Measurements from ENCODE around the gene PRKAG2.
"Not testable (repeated sequence)": the region's sequence is repeated elsewhere in the genome, so short reads cannot be mapped to it uniquely, and the experiment has no call there.

The PRKAG2 gene

DNA sequence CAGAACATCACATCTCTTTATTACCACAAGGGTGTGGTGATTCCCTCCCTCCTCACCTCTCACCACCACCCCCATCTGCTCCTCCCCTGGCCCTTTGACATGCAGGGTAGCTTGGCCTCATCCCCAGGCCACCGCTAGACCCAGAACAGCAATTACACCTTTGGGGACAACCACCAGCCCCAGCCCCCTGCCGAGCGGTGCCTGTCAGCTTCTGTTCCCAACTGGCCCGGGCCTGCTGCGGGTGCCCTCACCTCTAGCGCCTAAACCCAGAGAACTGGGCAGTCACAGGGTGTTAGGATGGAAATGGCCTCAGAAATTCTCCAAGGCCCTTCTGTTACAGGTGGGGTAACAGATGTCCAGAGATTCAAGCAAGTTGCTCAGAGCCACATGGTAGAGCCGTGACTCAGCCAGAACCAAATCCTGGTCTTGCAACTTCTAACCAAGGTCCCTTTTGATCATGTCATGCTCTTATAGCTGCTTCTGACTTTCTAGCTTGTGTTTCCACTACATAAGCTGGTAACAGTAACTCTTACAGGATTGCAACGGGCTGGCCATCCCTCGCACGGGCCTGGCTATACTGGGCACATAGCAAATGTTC, 78.0 kb downstream of the PRKAG2 start:
- H3K27ac ChIP-seq (ENCODE audit: low read depth, low read length, severe bottlenecking): no peak overlapping the region
- no peak overlapping the region for H3K4me3 ChIP-seq (ENCODE audit: extremely low read depth, insufficient read depth, low read length, poor library complexity, severe bottlenecking)
- 95 to 97% methylated on average over 8 to 9 of the region's 10 CpGs for WGBS, 2 experiments (ENCODE audit: insufficient coverage in 2 of 2)
- peaks cover 18% of the 10 kb centered on the region for H3K4me1 ChIP-seq (ENCODE audit: control insufficient read depth, insufficient read depth, low read length, poor library complexity, severe bottlenecking)
- H3K36me3 ChIP-seq (ENCODE audit: control insufficient read depth, insufficient read depth, low read length): no peaks in the 10 kb centered on the region
- H3K9me3 ChIP-seq (ENCODE audit: control insufficient read depth, low read length): no peaks in the 10 kb centered on the region

DNA sequence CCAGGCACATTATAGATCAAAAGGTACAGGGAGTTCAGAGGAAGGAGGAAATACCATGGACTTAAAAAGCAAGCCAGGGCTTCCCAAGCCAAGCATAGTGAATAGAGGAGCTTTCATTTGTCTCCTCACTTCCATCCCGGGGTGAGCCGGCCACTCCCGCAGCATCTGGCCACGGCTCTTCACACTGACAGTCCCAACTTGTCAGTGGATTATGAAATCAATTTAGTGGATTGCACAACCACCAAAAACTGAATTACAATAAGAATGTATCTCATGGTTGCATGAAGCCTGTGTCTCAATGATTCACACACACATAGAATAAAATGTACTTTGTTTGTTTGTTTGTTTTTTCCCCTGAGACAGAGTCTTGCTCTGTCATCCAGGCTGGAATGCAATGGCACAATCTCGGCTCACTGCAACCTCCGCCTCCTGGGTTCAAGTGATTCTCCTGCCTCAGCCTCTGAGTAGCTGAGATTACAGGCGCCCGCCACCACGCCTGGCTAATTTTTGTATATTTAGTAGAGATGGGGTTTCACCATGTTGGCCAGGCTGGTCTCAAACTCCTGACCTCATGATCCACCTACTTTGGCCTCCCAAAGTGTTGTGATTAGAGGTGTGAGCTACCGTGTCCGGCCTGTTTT, 79.1 kb downstream of the PRKAG2 start:
- not testable (repeated sequence) for H3K27ac ChIP-seq (ENCODE audit: low read depth, low read length, severe bottlenecking); H3K36me3 ChIP-seq (ENCODE audit: control insufficient read depth, insufficient read depth, low read length); H3K9me3 ChIP-seq (ENCODE audit: control insufficient read depth, low read length); H3K4me3 ChIP-seq (ENCODE audit: extremely low read depth, insufficient read depth, low read length, poor library complexity, severe bottlenecking)
- WGBS, 2 experiments (ENCODE audit: insufficient coverage in 2 of 2): 90 to 93% methylated on average over 5 of the region's 11 CpGs
- peaks cover 19% of the 10 kb centered on the region for H3K4me1 ChIP-seq (ENCODE audit: control insufficient read depth, insufficient read depth, low read length, poor library complexity, severe bottlenecking)

DNA sequence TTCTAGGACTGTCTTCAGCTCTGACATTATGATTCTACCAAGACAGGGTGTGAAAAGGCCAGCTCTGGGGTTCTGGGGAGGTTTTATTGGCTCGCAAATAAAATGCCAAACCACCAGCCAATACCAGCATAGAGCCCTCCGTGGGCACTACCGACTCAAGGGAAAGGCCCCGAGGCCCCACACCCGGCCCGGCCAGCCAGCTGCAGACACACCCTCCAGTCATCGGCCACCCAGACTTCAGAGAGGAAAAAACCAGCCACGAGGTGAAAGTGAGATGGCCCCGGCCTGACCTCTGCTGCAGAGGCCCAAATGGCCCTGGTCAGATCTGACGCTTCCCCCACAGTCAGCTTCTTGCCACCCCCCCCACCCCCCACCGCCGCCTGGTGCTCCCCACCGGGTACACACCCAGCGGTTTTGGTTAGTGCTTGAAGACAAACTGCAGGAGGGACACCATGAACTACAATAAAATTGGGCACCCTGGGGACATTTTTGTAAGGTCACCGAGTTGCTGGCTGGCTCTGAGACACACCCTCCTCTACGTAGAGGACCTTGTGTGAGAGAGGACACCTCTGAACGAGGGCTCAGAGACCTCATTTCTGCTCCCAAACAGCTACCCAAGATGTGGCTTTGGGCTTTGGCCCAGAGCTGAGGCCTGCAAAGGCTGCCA, 79.9 kb downstream of the PRKAG2 start:
- WGBS, 2 experiments (ENCODE audit: insufficient coverage in 2 of 2): 86 to 91% methylated on average over 12 to 13 of the region's 17 CpGs
- Histone ChIP-seq H3K27ac (ENCODE audit: low read depth, low read length, severe bottlenecking) (no peak overlapping the region), H3K4me1 (ENCODE audit: control insufficient read depth, insufficient read depth, low read length, poor library complexity, severe bottlenecking) (peaks cover 19% of the 10 kb centered on the region), H3K36me3 (ENCODE audit: control insufficient read depth, insufficient read depth, low read length) (no peaks in the 10 kb centered on the region), H3K9me3 (ENCODE audit: control insufficient read depth, low read length) (no peaks in the 10 kb centered on the region), H3K4me3 (ENCODE audit: extremely low read depth, insufficient read depth, low read length, poor library complexity, severe bottlenecking) (no peak overlapping the region)

DNA sequence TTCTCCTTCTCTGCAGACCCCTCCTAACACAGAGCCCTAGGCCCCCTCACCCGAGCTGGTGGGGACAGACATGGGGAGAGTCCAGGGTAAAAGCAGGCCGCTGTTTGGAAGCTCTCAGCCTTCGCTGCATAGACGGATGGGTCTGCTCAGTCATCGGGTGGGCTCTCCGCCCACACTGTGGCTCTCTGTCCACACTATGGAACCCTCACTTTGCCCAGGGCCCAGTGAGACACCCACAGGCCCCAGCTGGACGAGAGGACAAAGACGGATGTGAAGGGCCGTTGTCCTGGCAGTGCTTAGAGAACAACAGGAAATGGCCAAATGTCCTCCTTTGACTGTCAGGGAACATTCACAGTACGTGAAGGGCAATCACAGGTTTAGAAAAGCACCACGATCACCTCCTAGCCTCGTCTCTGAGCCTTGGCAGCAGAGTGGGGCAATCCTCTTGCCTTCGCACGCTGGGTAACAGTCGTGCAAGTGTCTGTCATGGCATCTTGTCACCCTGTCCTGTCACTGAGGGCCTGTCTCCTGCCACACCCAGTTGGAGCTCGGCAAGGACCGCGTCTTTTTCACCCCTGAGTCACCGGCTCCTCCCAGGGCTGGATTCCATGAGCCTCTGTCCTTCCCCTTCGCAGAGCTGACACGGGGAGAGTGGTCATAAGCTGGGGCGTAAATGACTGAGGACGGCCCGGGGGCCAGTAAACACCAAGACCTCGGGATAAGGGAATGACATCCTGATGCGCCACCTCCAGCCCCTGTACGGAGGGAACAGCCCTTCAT, 80.6 kb downstream of the PRKAG2 start:
- Histone ChIP-seq H3K4me1 (ENCODE audit: control insufficient read depth, insufficient read depth, low read length, poor library complexity, severe bottlenecking) (peaks cover 19% of the 10 kb centered on the region), H3K36me3 (ENCODE audit: control insufficient read depth, insufficient read depth, low read length) (no peaks in the 10 kb centered on the region), H3K27ac (ENCODE audit: low read depth, low read length, severe bottlenecking) (no peak overlapping the region), H3K9me3 (ENCODE audit: control insufficient read depth, low read length) (no peaks in the 10 kb centered on the region), H3K4me3 (ENCODE audit: extremely low read depth, insufficient read depth, low read length, poor library complexity, severe bottlenecking) (no peak overlapping the region)
- 88 to 93% methylated on average over 18 to 25 of the region's 27 CpGs for WGBS, 2 experiments (ENCODE audit: insufficient coverage in 2 of 2)

DNA sequence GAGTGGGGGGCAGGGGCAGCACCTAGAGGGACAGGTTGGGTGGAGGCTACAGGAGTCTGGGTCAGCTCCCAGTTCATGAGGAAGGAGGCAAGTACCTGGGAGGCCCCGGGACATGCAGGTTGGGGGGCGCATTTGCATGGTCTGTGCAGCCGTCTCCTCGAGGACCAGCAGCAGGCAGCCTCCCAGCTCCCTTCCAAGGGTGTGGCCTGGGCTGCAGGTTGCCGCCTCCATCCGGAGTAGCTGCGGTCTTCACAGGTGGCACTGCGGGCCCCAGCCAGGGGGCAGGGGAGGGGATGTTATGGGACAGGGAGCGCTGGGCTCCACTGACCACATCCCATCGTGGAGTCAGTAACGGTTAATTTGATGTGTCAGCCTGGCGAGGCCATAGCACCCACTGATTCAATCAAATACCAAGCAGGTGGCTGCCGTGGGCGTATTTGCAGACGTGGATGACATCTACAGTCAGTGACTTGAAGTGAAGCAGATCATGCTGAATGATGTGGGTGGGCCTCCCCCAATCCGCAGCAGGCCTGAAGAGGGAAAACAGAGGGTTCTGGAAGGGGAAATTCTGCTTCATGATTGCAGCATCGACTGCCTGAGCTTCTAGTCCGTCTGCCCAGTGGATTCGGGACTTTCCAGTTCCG, 81.6 kb downstream of the PRKAG2 start:
- Histone ChIP-seq H3K9me3 (ENCODE audit: control insufficient read depth, low read length) (no peaks in the 10 kb centered on the region), H3K4me3 (ENCODE audit: extremely low read depth, insufficient read depth, low read length, poor library complexity, severe bottlenecking) (no peak overlapping the region), H3K36me3 (ENCODE audit: control insufficient read depth, insufficient read depth, low read length) (no peaks in the 10 kb centered on the region), H3K4me1 (ENCODE audit: control insufficient read depth, insufficient read depth, low read length, poor library complexity, severe bottlenecking) (peaks cover 19% of the 10 kb centered on the region), H3K27ac (ENCODE audit: low read depth, low read length, severe bottlenecking) (no peak overlapping the region)
- WGBS, 2 experiments (ENCODE audit: insufficient coverage in 2 of 2): 94 to 98% methylated on average over 10 to 16 of the region's 20 CpGs

DNA sequence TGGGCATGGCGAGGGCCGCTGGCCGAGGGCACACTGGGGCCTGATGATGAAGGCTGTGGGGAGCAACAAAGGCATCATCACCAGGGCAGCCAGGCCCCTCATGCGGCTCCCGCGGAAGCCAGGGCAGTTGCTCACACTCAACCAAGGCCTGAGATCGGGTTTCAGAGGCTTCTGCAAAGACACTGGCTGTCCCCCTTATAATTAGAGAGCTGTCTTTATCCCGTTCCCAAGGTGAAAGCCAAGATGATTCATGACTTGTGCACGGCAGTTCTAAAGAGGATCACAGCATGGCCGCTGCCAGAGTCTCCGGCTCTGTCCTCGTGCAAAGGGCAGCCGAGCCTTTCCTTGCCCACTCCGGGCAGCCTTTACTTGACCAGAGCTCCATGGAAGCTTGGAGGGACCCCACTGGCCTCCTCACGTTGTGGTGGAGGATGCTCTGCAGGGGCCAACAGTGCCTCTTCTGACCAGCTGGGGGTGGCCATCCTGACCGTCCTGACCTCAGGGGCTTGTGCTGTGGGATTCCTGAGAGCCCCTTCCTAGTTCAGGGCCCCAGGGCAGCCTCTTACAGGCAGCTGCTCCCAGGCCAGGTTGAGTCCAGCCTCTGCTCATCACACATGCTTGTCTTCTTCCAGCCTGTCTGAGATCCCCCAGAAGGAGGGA, 82.3 kb downstream of the PRKAG2 start:
- H3K4me1 ChIP-seq (ENCODE audit: control insufficient read depth, insufficient read depth, low read length, poor library complexity, severe bottlenecking): peaks cover 19% of the 10 kb centered on the region
- H3K9me3 ChIP-seq (ENCODE audit: control insufficient read depth, low read length): no peaks in the 10 kb centered on the region
- H3K4me3 ChIP-seq (ENCODE audit: extremely low read depth, insufficient read depth, low read length, poor library complexity, severe bottlenecking): no peak overlapping the region
- H3K36me3 ChIP-seq (ENCODE audit: control insufficient read depth, insufficient read depth, low read length): no peaks in the 10 kb centered on the region
- peak overlapping the region; percentile 41 for H3K27ac ChIP-seq (ENCODE audit: low read depth, low read length, severe bottlenecking)
- WGBS, 2 experiments (ENCODE audit: insufficient coverage in 2 of 2): 74 to 80% methylated on average over 14 to 16 of the region's 16 CpGs

DNA sequence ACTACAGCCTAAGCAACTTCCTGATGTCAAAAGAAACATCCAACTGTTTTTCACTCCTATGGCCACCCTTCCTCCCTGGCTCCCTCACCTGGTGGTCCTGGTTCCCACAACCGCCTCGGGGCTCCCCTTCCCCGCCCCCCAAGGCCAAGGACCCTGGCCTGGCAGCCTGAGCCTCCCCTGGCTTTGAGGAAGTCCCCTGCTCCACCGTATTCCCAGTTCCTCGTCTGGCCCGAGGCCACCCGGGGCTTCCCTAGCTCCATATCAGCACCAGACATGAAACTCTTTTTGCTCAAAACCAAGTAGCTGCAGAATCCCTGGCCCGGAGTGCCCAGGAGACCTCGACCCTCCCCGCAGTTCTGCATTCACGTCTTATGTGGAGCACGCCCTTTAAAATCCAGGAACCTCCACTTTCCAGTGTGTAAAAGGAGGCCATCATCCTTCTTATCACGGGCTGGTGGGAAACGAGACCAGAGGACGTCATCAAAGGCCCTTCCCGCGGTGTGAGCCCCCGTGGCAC, 82.9 kb downstream of the PRKAG2 start:
- no peaks in the 10 kb centered on the region for H3K36me3 ChIP-seq (ENCODE audit: control insufficient read depth, insufficient read depth, low read length)
- WGBS, 2 experiments (ENCODE audit: insufficient coverage in 2 of 2): 92 to 96% methylated on average over 18 of the region's 18 CpGs
- H3K27ac ChIP-seq (ENCODE audit: low read depth, low read length, severe bottlenecking): peak overlapping the region; percentile 41
- no peaks in the 10 kb centered on the region for H3K9me3 ChIP-seq (ENCODE audit: control insufficient read depth, low read length)
- no peak overlapping the region for H3K4me3 ChIP-seq (ENCODE audit: extremely low read depth, insufficient read depth, low read length, poor library complexity, severe bottlenecking)
- peaks cover 19% of the 10 kb centered on the region for H3K4me1 ChIP-seq (ENCODE audit: control insufficient read depth, insufficient read depth, low read length, poor library complexity, severe bottlenecking)

DNA sequence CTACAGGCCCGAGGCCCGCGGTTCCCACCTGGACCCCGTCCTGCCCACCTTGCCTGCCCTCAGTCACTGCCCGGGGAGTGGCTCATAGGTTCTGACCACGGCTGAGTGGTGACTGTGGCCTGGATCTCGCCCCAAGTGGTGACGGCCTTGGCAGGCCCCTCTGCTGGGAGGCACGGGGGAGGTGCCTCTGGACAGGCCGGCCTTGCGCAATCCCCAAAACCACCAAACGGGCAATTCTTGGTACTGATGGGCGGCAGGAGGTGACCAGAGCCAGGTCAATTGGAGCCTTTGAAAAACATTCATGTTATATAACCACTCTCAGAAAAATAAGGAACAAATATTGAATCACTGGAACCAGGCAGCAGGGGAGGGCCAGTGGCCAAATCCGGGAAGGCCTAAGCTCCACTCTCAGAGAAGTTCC, 83.4 kb downstream of the PRKAG2 start:
- no peaks in the 10 kb centered on the region for H3K9me3 ChIP-seq (ENCODE audit: control insufficient read depth, low read length)
- 92 to 95% methylated on average over 11 to 14 of the region's 14 CpGs for WGBS, 2 experiments (ENCODE audit: insufficient coverage in 2 of 2)
- H3K4me3 ChIP-seq (ENCODE audit: extremely low read depth, insufficient read depth, low read length, poor library complexity, severe bottlenecking): no peak overlapping the region
- H3K4me1 ChIP-seq (ENCODE audit: control insufficient read depth, insufficient read depth, low read length, poor library complexity, severe bottlenecking): peaks cover 19% of the 10 kb centered on the region
- no peak overlapping the region for H3K27ac ChIP-seq (ENCODE audit: low read depth, low read length, severe bottlenecking)
- no peaks in the 10 kb centered on the region for H3K36me3 ChIP-seq (ENCODE audit: control insufficient read depth, insufficient read depth, low read length)

DNA sequence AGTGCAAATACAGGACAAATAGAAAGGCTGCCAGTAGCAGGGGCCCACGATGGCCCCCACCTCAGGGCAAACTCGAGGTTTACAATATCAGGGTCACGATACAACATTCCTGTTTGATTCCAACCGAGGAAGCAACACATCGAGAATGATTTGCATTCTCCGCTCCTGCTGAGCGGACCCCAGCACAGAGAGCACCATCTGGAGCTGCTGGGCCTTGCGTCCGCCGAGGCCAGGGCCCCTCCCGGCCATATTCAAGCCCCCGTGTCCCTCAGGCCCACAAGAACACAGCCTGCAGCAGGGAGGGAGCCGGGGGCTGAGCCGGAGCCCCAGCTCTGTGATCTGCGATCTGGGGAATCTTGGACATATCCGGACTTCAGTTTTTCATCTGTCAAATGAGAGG, 84.3 kb downstream of the PRKAG2 start:
- Histone ChIP-seq H3K36me3 (ENCODE audit: control insufficient read depth, insufficient read depth, low read length) (no peaks in the 10 kb centered on the region), H3K27ac (ENCODE audit: low read depth, low read length, severe bottlenecking) (no peak overlapping the region), H3K9me3 (ENCODE audit: control insufficient read depth, low read length) (no peaks in the 10 kb centered on the region), H3K4me3 (ENCODE audit: extremely low read depth, insufficient read depth, low read length, poor library complexity, severe bottlenecking) (no peak overlapping the region), H3K4me1 (ENCODE audit: control insufficient read depth, insufficient read depth, low read length, poor library complexity, severe bottlenecking) (peaks cover 19% of the 10 kb centered on the region)
- 71 to 75% methylated on average over 15 to 16 of the region's 16 CpGs for WGBS, 2 experiments (ENCODE audit: insufficient coverage in 2 of 2)

DNA sequence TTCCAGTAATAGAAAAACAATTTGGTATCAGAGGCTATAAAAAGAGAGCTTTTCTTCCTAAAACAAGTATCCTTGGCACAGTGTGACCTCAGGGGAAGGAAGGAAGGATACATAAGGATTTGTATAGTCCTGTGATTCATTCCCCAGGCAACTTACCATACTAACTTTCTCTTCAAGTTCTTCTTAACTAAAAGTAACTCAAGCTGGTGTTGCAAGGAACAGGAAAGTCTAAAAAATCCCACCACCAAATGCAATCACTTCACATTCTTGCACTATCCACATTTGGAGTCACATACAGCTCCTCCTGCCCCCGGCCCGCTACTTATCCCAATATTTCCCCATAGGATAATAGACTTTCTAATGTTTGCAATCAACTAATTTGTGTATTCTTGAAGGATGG, 84.8 kb downstream of the PRKAG2 start:
- Histone ChIP-seq H3K9me3 (ENCODE audit: control insufficient read depth, low read length) (no peaks in the 10 kb centered on the region), H3K27ac (ENCODE audit: low read depth, low read length, severe bottlenecking) (no peak overlapping the region), H3K4me1 (ENCODE audit: control insufficient read depth, insufficient read depth, low read length, poor library complexity, severe bottlenecking) (peaks cover 15% of the 10 kb centered on the region), H3K36me3 (ENCODE audit: control insufficient read depth, insufficient read depth, low read length) (no peaks in the 10 kb centered on the region), H3K4me3 (ENCODE audit: extremely low read depth, insufficient read depth, low read length, poor library complexity, severe bottlenecking) (no peak overlapping the region)
- WGBS, 2 experiments (ENCODE audit: insufficient coverage in 2 of 2): no CpG with 5 or more reads among the region's 2 CpGs
